HT-29 (cell line): ENCODE measurements around the gene KIF12. TPM values are rescaled to one million over a fixed set of nuclear protein-coding genes. Genes with fewer than 3 reads are reported as not detected.

Experiments used
- DNase-seq: peaks from one replicate; pipeline ENCODE4 v3.0.0-alpha.2; 2015; ENCODE audit warnings: low spot score
- total RNA-seq: library from RNA; depleted of rRNA; stranded (reverse); fragments of >200 nt; shearing (Covaris generic); gene quantifications from 2 replicates; pipeline ENCODE4 v1.2.3, GENCODE V29; 2014

The KIF12 gene
- total RNA-seq, 1 experiment from 2014 or later = 36.4 TPM

- DNase-seq = no peak
Observed at GRCh38 chr9:114069476-114070187, 29.5 kb downstream of the KIF12 start.

GRCh38 chr9:114065304-114065703 is 33.8 kb downstream of the KIF12 start:
- no peak for DNase-seq

DNA sequence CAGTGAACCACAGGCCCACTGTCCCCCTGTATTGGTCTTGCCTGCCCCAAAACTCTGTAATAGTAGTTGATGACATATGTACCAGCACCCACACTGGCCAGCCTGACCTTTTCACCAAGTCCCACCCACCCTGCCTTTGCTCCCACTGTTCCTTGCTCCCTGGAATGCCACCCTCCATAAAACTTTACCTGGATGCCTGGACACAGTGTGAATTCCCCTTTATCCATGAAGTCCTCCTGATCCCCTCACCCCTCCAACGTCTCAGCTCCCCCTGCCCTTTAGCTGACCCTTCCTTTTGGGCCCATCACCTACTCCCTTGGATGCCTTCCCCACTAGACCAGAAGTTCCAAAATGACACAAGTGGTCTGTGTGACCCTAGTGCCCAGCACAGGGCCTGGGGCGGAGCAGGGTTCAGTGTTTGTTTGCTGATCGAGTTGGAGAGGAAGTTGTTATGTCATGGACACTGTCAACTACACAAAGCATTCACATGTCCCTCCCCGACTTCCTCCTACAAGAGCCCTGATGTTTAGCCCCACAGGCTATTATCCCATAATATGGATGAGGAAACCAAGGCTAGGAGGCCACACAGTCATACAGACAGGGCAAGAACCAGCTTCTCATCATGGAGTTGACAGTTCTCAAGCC is 37.1 kb downstream of the KIF12 start:
- no peak for DNase-seq

DNA sequence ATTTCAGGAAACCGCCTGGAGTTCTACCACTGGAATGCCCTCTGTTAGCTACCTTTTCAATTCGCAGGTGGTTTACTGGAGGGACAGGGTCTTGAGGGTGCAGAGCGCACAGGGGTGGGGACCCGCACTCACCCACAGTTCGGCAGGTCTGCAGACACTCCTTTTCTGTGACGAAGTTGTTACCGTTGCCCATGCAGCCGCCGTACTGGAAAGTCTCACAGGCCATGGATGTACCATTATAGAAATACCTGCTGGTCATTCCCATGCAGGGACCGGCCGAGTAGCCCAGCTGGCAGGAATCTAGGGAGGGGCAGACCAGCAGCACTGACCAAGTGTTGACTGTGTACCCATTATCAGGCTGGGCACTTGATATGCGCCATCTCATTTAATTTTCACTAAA is 37.8 kb downstream of the KIF12 start:
- DNase-seq = no peak

DNA sequence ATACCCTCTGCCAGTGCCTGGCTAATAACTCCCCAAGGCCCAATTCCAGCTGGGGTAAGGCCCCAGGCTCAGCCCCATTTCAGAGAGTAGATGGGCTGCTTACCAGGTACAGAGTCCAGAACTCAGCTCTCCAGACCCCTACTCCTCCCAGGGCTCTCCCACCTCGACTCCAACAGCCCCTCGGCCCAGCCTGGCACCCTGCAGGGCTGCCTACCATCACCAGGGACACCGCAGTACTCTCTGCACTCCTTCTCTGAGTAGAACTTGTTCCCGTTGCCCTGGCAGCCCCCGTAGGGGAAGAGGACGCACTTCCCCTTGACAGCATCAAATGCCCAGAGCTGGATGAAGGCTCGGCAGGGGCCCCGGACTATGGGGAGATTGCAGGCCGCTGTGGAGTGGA is 38.4 kb downstream of the KIF12 start:
- DNase-seq = no peak

DNA sequence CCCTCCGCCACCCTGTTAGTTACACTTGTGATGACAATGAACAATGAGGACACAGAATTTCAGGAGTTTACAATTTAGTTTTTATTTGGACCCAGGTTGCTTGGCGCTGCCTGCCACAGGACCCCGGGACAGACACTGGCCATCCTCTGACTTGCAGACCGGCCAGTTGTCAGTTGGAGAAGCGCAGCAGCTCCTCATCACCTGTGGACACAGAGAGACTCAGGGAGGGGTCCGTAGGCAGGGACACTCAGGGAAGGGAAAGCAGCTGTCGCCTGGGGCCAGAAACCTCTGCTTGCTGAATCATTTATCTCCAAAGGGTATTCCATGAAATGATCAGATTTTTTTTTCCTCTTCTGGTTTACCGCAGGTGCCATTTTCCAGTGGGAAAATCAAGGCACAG is 39.0 kb downstream of the KIF12 start:
- DNase-seq = no peak

GRCh38 chr9:114059047-114059803 is 39.9 kb downstream of the KIF12 start:
- no peak for DNase-seq

- no peak for DNase-seq
Observed at GRCh38 chr9:114058688-114059046, 40.4 kb downstream of the KIF12 start.

DNA sequence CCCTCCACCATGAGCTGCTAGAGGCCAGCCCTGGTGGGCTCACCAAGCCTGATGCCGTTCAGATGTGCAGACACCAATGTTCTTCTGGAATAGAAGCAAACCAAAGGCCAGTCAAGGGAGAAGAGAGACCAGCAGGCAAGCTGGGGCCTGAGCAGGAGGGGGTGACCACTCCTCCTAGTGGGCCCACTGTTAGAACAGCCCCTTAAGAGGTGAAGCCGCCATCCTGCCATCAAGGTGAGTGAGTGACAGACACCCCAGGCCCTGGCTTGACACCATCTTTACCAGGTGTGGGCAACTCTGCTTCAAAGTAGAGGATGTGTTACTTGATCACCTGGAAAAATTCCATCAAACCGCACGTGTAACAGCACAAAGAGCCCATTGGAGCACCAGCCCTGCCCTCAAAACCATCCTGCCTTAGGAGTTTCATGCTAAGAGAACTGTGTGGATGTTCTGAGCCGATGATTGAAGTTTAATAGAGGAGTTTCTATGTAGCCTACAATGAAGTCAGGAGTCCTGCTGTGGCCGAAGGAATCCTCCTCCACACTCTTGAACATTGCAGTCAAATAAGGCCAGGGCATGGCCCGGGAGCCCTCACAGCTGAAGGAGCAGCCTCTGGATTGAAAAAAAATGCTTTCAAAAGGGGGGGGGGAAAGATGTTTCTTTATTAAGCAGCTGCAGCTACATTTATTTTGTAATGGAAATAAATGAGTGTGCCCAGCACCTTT is 41.8 kb downstream of the KIF12 start:
- DNase-seq = no peak

DNA sequence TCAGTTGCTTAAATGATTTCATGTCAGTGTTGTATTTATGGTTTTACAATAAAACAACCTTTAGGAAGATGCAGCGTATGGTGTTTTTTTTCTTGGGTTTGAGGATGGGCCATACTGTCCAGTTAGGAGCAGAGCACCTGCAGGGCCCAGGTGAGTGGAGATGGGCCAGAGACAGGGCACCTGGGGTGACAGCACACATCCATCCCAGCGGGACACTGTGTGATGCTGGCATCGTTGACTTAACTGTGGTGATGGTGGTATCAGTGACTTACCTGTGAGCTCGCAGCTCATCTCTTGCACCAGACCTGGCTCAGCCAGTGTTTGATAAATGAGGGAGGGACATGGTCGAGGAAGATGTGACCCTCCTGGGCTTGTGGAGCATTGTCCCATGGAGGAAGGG is 42.6 kb downstream of the KIF12 start:
- DNase-seq = no peak

GRCh38 chr9:114055894-114056293 is 43.2 kb downstream of the KIF12 start:
- DNase-seq = no peak

DNA sequence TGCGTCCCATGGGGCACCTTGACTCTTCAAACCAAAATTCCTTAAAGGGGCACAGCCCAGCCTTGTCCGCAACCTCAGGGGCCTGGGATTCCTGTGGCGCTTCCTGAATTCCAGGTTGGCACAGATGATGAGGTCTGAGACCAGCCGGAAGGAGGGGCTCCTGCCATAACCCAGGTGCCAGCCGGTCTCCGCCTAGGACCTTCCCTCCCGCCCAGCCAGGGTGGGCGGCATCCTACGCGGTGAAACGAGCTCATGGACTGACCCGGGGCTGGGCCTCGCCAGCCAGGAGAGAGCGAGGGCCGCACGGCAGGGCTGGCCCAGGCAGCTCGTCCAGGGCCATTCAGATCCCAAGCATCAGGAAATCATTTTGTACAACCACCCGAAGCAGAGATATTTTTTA is 44.0 kb downstream of the KIF12 start:
- DNase-seq = no peak

DNA sequence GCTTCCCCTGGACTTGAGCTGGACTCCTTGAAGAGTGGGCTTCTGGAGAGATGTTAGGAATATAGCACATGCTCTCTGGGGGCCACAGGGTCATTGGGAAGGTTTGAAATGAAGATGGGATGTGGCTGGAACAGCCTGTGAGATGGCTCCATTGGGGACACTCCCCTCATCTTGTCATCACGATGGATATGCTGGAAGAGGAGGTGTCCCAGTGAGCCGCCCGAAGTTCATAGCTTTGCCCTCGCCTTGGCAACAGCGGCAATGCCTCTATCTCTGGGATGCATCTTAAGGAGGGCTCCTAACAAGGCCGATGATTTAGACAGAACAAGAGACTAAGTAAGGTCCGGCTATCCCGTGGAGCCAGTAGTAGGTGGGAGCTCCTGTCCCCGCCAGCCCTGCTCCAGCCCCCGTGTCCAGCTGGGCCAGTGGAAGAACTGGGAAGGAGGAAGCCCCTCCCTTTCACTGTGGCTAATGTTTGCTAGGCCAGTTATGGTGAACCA is 44.9 kb downstream of the KIF12 start:
- DNase-seq = no peak

GRCh38 chr9:114053246-114054005 is 45.7 kb downstream of the KIF12 start:
- DNase-seq = peak; percentile 34

GRCh38 chr9:114051706-114052105 is 47.4 kb downstream of the KIF12 start:
- DNase-seq = no peak

GRCh38 chr9:114051281-114051680 is 47.8 kb downstream of the KIF12 start:
- DNase-seq = no peak

DNA sequence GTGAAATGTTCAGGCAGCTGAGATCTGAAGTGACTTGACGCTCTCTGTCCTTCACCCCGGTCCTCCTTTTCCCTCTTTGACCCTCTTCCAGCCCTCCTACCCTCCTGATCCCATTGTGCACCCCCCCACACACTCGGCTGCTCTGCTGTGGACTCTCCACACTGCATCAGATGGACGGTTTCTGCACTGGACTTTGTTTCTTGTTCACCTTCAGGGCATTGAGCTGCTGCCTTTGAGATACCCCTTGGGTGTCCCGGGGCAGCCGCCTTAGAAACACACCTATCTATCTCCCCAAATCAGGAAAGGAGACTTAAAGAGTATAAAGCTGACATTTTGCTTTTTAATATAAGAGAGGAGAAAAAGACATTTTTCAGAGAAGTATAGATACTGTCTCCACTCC is 48.4 kb downstream of the KIF12 start:
- DNase-seq = no peak

DNA sequence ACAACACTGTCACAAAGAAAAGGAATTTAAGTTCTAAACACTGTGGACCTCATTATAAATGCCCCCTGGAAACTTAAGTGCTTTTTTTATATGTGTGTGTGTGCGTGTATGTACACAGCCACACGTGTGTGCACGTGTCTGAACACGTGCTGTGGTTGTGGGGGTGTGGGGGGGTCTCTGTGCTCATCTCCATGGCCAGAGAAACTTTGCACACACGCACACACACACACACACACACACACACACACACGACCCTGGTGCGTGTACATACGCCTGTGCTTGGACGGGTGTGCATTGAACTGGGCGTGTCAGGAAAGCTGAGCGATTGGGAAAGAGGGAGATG is 48.9 kb downstream of the KIF12 start:
- no peak for DNase-seq

- no peak for DNase-seq
Observed at GRCh38 chr9:114049441-114050225, 49.5 kb downstream of the KIF12 start.
